ENCODE measurements around the gene VSIG4.

- TF ChIP-seq EZH2phosphoT487 (IDR thresholded peaks at IDR 0.05; ENCODE audit: insufficient read depth, low read depth) (no peak), EZH2 (IDR thresholded peaks at IDR 0.05; ENCODE audit: insufficient read depth, poor library complexity, severe bottlenecking) (no peak)
Observed at GRCh38 chrX:65985922-65986588, 53.8 kb downstream of the VSIG4 start.

Data from GM23248 (cell line).